Uterus (tissue), 4 donors: ENCODE data around the gene FAM9C. TPM values are rescaled to one million over a fixed set of nuclear protein-coding genes. Genes with fewer than 3 reads are reported as not detected.
"Not testable (repeated sequence)": the region's sequence is repeated elsewhere in the genome, so short reads cannot be mapped to it uniquely, and the experiment has no call there.

ENCODE experiments used
- DNase-seq, 2 donors: peaks; one replicate each; pipeline ENCODE4 v3.0.0-alpha.2; 2019 to 2020
- H3K27ac ChIP-seq, 2 donors: fragments of 200-600 bp; sonication (generic); 1 replicate in 1 of 2; 2 replicates in 1 of 2; pipeline ENCODE4 v1.5.1; 2016 to 2018
- H3K27me3 ChIP-seq, 2 donors: fragments of 200-600 bp; sonication (generic); one replicate each; pipeline ENCODE4 v1.5.1; 2018 to 2019; ENCODE audit warnings: control low read depth in 1 of 2
- H3K36me3 ChIP-seq, 2 donors: fragments of 200-600 bp; sonication (generic); one replicate each; pipeline ENCODE4 v1.5.1; 2019; ENCODE audit warnings: control low read depth in 1 of 2
- H3K4me1 ChIP-seq, 2 donors: fragments of 200-600 bp; sonication (generic); one replicate each; pipeline ENCODE4 v1.5.1; 2018 to 2019; ENCODE audit warnings: control low read depth in 1 of 2
- H3K4me3 ChIP-seq, 2 donors: fragments of 200-600 bp; sonication (generic); 1 replicate in 1 of 2; 2 replicates in 1 of 2; pipeline ENCODE4 v1.5.1; 2018 to 2019; ENCODE audit warnings: mild to moderate bottlenecking in 1 of 2
- H3K9me3 ChIP-seq, 2 donors: fragments of 200-600 bp; sonication (generic); one replicate each; pipeline ENCODE4 v1.5.1; 2019; ENCODE audit warnings: control low read depth in 1 of 2
- POLR2A ChIP-seq, 2 donors: fragments of 450-650 bp; IDR thresholded peaks; one replicate each; pipeline ENCODE4 v1.6.1; 2016; ENCODE audit warnings: antibody characterized with exemption in 2 of 2, mild to moderate bottlenecking in 1 of 2, moderate library complexity in 1 of 2
- intact Hi-C: fragments of 100-400 bp; cut with DNase I; formaldehyde crosslinking; loops from one replicate; pipeline ENCODE4 v1.15.1; 2023; ENCODE audit warnings: low total_unique reads
- total RNA-seq, 4 donors: library from RNA; depleted of rRNA in 3 of 4; stranded (reverse); fragments of >200 nt in 3 of 4; gene quantifications; one replicate each; pipeline versions ENCODE4 v1.1.0 to v1.2.4, GENCODE V29; 2014 to 2023
- TF ChIP-seq, protein P1 (sequence below), 4 experiments: fragments of 200-600 bp in 2 of 4; fragments of 450-650 bp in 2 of 4; sonication (generic) in 2 of 4; IDR thresholded peaks; one replicate each; pipeline ENCODE4 v1.5.1; 2016 to 2019; ENCODE audit warnings: antibody characterized with exemption in 4 of 4, mild to moderate bottlenecking in 2 of 4, moderate library complexity in 1 of 4
- donor health status: DM: yes; HTN: yes; CAD: no.

The FAM9C gene
- total RNA-seq, 4 donors from 2014 or later: 0.07 TPM; not detected in 3

DNA sequence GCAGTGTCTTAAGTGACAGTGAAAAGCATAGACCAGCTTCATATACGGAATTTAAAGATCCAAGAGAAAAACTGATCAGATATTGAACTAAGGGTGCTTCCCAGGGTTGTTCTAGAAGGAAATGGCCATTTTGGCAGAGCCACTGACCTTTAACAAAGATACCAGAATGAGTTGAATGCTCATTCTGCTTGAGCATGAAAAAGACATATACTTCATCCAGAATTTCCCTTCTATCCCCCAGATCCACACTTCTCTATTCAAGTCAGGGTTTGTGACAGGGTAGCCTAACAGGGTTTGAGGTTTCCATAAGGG is 45.6 kb upstream of the FAM9C start:
- no peak overlapping the region for H3K4me3 ChIP-seq
- H3K9me3 ChIP-seq: no peaks in the 10 kb centered on the region
- TF ChIP-seq POLR2A (IDR thresholded peaks at IDR 0.05): no peak
- TF ChIP-seq, protein P1, sequence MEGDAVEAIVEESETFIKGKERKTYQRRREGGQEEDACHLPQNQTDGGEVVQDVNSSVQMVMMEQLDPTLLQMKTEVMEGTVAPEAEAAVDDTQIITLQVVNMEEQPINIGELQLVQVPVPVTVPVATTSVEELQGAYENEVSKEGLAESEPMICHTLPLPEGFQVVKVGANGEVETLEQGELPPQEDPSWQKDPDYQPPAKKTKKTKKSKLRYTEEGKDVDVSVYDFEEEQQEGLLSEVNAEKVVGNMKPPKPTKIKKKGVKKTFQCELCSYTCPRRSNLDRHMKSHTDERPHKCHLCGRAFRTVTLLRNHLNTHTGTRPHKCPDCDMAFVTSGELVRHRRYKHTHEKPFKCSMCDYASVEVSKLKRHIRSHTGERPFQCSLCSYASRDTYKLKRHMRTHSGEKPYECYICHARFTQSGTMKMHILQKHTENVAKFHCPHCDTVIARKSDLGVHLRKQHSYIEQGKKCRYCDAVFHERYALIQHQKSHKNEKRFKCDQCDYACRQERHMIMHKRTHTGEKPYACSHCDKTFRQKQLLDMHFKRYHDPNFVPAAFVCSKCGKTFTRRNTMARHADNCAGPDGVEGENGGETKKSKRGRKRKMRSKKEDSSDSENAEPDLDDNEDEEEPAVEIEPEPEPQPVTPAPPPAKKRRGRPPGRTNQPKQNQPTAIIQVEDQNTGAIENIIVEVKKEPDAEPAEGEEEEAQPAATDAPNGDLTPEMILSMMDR (IDR thresholded peaks at IDR 0.05): no peak
- DNase-seq: no peak
- H3K4me1 ChIP-seq: no peaks in the 10 kb centered on the region
- intact Hi-C loops: no loop called here
- H3K27me3 ChIP-seq: no peaks in the 10 kb centered on the region
- peak overlapping the region; percentile 21 to 68 for H3K27ac ChIP-seq
- no peaks in the 10 kb centered on the region for H3K36me3 ChIP-seq

DNA sequence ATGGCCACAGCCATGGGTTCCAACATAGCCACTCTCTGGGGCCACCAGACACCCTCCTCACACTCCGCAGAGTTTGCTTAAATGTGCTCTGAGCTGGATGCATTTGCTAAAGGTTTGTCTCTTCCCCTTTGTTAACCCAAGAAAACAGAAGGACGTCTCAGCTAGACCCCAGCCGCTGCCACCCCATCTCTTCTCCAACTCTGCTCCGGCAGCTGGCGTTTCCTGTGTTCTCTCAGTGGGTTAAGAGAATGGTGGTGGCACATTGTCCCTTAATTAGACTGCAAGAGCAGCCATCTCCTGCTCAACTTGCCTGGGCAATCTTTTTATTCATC is 43.7 kb upstream of the FAM9C start:
- TF ChIP-seq POLR2A (IDR thresholded peaks at IDR 0.05): no peak
- TF ChIP-seq, protein P1 (IDR thresholded peaks at IDR 0.05): no peak
- Histone ChIP-seq H3K4me3 (no peak overlapping the region), H3K27me3 (no peaks in the 10 kb centered on the region), H3K4me1 (no peaks in the 10 kb centered on the region), H3K9me3 (no peaks in the 10 kb centered on the region), H3K27ac (no peak overlapping the region), H3K36me3 (no peaks in the 10 kb centered on the region)
- no peak for DNase-seq
- intact Hi-C loops: no loop called here

GRCh38 chrX:13087322-13088155 is 43.1 kb upstream of the FAM9C start:
- TF ChIP-seq, protein P1 (IDR thresholded peaks at IDR 0.05): no peak
- no peak for TF ChIP-seq POLR2A (IDR thresholded peaks at IDR 0.05)
- intact Hi-C loops: no loop called here
- Histone ChIP-seq H3K27me3 (no peaks in the 10 kb centered on the region), H3K4me1 (no peaks in the 10 kb centered on the region), H3K9me3 (no peaks in the 10 kb centered on the region), H3K27ac (no peak overlapping the region), H3K36me3 (no peaks in the 10 kb centered on the region), H3K4me3 (no peak overlapping the region)
- DNase-seq: no peak

- H3K36me3 ChIP-seq, DNase-seq, intact Hi-C loops, H3K27me3 ChIP-seq, H3K27ac ChIP-seq, H3K9me3 ChIP-seq, H3K4me3 ChIP-seq, H3K4me1 ChIP-seq: not testable (repeated sequence)
Observed at GRCh38 chrX:13086793-13087321, 42.4 kb upstream of the FAM9C start.

- TF ChIP-seq, protein P1 (IDR thresholded peaks at IDR 0.05): no peak
- no peak for TF ChIP-seq POLR2A (IDR thresholded peaks at IDR 0.05)
- H3K4me3 ChIP-seq: no peak overlapping the region
- no peaks in the 10 kb centered on the region for H3K4me1 ChIP-seq
- no peak overlapping the region for H3K27ac ChIP-seq
- no peaks in the 10 kb centered on the region for H3K27me3 ChIP-seq
- intact Hi-C loops: no loop called here
- no peak for DNase-seq
- H3K36me3 ChIP-seq: no peaks in the 10 kb centered on the region
- no peaks in the 10 kb centered on the region for H3K9me3 ChIP-seq
Observed at GRCh38 chrX:13086076-13086475, 41.7 kb upstream of the FAM9C start.
